SK-N-SH (cell line): Measurements from ENCODE around the gene SYNE3.
A peak's percentile ranks its signal among the peaks of the same experiment; 100 is the strongest.

Experiments
- RFX5 ChIP-seq: IDR thresholded peaks from 2 replicates; pipeline ENCODE4 v1.6.1; 2012; ENCODE audit warnings: mild to moderate bottlenecking, improper control_type of control experiment, low read length
- TF ChIP-seq, protein P1 (sequence below): fragments of 200-600 bp; sonication (generic); IDR thresholded peaks from 2 replicates; pipeline ENCODE4 v1.6.1; 2017; ENCODE audit warnings: antibody characterized with exemption, mild to moderate bottlenecking, moderate library complexity
- TF ChIP-seq, protein P2 (sequence below): IDR thresholded peaks from 2 replicates; pipeline ENCODE4 v1.6.1; 2012; ENCODE audit warnings: mild to moderate bottlenecking, low read depth, low read length, moderate library complexity

DNA sequence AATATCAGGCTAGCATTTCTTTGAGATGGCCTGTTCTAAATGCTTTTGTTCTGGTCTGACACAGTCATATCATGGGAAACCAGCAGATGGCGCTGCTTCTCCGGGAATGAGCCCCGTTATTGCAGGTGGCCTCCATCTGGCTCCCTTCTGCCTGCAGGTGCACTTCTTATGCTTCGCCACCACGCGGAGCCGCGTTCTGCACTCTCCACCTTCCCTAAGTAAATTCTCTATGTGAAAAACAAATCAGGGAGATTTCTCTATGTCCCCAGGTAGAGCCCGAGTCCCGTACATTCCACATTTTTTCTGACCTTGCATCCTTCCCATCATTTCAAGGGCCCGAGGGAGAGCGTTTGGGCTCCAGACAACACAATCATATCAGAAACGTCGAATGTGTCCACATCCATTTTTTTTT, 44.6 kb upstream of the SYNE3 start:
- TF ChIP-seq, protein P1, sequence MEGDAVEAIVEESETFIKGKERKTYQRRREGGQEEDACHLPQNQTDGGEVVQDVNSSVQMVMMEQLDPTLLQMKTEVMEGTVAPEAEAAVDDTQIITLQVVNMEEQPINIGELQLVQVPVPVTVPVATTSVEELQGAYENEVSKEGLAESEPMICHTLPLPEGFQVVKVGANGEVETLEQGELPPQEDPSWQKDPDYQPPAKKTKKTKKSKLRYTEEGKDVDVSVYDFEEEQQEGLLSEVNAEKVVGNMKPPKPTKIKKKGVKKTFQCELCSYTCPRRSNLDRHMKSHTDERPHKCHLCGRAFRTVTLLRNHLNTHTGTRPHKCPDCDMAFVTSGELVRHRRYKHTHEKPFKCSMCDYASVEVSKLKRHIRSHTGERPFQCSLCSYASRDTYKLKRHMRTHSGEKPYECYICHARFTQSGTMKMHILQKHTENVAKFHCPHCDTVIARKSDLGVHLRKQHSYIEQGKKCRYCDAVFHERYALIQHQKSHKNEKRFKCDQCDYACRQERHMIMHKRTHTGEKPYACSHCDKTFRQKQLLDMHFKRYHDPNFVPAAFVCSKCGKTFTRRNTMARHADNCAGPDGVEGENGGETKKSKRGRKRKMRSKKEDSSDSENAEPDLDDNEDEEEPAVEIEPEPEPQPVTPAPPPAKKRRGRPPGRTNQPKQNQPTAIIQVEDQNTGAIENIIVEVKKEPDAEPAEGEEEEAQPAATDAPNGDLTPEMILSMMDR, result peak; percentile 98
- TF ChIP-seq RFX5, result no peak
- TF ChIP-seq, protein P2, sequence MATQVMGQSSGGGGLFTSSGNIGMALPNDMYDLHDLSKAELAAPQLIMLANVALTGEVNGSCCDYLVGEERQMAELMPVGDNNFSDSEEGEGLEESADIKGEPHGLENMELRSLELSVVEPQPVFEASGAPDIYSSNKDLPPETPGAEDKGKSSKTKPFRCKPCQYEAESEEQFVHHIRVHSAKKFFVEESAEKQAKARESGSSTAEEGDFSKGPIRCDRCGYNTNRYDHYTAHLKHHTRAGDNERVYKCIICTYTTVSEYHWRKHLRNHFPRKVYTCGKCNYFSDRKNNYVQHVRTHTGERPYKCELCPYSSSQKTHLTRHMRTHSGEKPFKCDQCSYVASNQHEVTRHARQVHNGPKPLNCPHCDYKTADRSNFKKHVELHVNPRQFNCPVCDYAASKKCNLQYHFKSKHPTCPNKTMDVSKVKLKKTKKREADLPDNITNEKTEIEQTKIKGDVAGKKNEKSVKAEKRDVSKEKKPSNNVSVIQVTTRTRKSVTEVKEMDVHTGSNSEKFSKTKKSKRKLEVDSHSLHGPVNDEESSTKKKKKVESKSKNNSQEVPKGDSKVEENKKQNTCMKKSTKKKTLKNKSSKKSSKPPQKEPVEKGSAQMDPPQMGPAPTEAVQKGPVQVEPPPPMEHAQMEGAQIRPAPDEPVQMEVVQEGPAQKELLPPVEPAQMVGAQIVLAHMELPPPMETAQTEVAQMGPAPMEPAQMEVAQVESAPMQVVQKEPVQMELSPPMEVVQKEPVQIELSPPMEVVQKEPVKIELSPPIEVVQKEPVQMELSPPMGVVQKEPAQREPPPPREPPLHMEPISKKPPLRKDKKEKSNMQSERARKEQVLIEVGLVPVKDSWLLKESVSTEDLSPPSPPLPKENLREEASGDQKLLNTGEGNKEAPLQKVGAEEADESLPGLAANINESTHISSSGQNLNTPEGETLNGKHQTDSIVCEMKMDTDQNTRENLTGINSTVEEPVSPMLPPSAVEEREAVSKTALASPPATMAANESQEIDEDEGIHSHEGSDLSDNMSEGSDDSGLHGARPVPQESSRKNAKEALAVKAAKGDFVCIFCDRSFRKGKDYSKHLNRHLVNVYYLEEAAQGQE, result no peak
